A549 (cell line): ENCODE measurements around the gene KCNQ5.

Source experiments
- CEBPB ChIP-seq, 2 experiments: fragments of >200 bp in 1 of 2; sonication (Bioruptor Twin) in 1 of 2; formaldehyde crosslinking in 1 of 2; IDR thresholded peaks; 2 replicates each; pipeline ENCODE4 v1.6.1; 2012 to 2016
- CTCF ChIP-seq: fragments of >200 bp; sonication (Bioruptor Twin); formaldehyde crosslinking; IDR thresholded peaks from 3 replicates; pipeline ENCODE4 v1.5.1; 2016
- MAX ChIP-seq: IDR thresholded peaks from 2 replicates; pipeline ENCODE4 v1.6.1; 2012
- POLR2A ChIP-seq: IDR thresholded peaks from 2 replicates; pipeline ENCODE4 v1.6.1; 2012; ENCODE audit warnings: mild to moderate bottlenecking, low read length

GRCh38 chr6:72623808-72624207 is 1.9 kb downstream of the KCNQ5 start:
- TF ChIP-seq MAX (no peak), POLR2A (no peak), CEBPB (IDR thresholded peaks at IDR 0.05) (no peak), CTCF (no peak)
